Measurements from ENCODE around the gene SLC35E2B. TPM values are rescaled to one million over a fixed set of nuclear protein-coding genes. Genes with fewer than 3 reads are reported as not detected.
"Not testable (repeated sequence)": the region's sequence is repeated elsewhere in the genome, so short reads cannot be mapped to it uniquely, and the experiment has no call there.

Gene SLC35E2B
- total RNA-seq, 2 experiments from 2014 or later: 21.9 to 25.6 TPM

DNA sequence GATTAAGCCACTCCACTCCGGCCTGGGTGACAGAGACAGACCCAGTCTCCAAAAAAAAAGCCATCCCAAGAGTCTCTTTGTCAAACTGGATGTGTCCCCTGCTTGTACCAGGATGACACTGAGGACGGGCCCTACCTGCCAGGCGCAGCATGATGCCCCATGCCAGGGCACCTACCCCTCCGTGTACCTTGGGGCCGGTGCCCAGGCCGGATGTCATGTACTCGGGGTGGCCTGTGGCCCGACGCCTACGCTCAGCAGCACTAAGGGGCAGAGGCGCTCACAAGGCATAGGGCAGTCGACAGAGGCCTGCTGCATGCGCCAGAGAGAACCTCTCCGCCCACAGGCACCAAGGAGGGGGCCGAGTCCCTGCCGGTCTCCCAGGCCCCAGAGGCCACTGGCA, 53.2 kb downstream of the SLC35E2B start:
- not testable (repeated sequence) for H3K27ac Mint-ChIP-seq, H3K9me3 Mint-ChIP-seq

DNA sequence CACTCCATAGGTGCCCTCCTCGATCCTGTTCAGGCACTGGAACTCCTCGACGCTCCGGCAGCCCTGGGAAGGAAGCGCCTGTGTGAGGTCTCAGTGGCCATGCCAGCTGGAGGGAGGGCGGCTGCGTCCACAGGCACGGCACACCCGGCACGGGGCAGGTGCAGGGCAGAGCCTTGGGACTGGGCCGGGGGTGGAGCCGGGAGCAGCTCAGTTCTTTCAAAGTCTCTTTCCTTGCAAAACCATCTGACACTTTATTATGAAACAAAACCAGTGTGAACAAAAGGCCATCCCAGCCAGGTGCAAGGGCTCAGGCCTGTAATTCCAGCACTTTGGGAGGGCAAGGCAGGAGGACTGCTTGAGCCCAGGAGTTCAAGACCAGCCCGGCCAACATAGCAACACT, 54.1 kb downstream of the SLC35E2B start:
- H3K27me3 Mint-ChIP-seq (ENCODE audit: low read depth); H3K27ac Mint-ChIP-seq: not testable (repeated sequence)

More for the DNA sequence above, 53.2 kb downstream of the SLC35E2B start:
- intact Hi-C loops (cut with micrococcal nuclease); CTCF ChIA-PET; H3K36me3 Mint-ChIP-seq (ENCODE audit: low read depth); H3K4me3 Mint-ChIP-seq; H3K27me3 Mint-ChIP-seq (ENCODE audit: low read depth); DNase-seq; H3K4me1 Mint-ChIP-seq (ENCODE audit: low read depth): not testable (repeated sequence)

DNA sequence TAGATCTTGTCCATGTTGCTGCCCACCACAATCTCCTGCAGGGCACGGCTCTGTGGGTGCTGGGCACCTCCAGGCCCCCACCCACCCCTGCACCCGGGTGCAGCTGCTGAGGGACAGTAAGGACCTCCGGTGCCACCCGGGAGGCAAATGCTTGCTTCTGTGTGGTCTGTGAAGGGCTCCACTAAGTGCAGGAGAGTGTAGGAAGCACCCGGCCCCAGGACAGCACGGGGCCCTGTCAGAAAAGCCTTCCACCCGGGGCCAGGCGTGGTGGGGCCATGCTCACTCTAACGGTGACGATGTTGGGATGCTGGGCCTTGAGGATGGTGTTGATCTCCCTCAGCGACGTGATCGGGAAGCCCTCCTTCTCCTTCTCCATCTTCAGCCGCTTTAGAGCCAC, 55.1 kb downstream of the SLC35E2B start:
- H3K4me3 Mint-ChIP-seq; H3K36me3 Mint-ChIP-seq (ENCODE audit: low read depth); H3K27me3 Mint-ChIP-seq (ENCODE audit: low read depth); intact Hi-C loops (cut with micrococcal nuclease); H3K9me3 Mint-ChIP-seq; H3K27ac Mint-ChIP-seq; DNase-seq; H3K4me1 Mint-ChIP-seq (ENCODE audit: low read depth); CTCF ChIA-PET: not testable (repeated sequence)

More for the DNA sequence above, 54.1 kb downstream of the SLC35E2B start:
- CTCF ChIA-PET; H3K4me3 Mint-ChIP-seq; intact Hi-C loops (cut with micrococcal nuclease); H3K9me3 Mint-ChIP-seq; DNase-seq; H3K36me3 Mint-ChIP-seq (ENCODE audit: low read depth); H3K4me1 Mint-ChIP-seq (ENCODE audit: low read depth): not testable (repeated sequence)

DNA sequence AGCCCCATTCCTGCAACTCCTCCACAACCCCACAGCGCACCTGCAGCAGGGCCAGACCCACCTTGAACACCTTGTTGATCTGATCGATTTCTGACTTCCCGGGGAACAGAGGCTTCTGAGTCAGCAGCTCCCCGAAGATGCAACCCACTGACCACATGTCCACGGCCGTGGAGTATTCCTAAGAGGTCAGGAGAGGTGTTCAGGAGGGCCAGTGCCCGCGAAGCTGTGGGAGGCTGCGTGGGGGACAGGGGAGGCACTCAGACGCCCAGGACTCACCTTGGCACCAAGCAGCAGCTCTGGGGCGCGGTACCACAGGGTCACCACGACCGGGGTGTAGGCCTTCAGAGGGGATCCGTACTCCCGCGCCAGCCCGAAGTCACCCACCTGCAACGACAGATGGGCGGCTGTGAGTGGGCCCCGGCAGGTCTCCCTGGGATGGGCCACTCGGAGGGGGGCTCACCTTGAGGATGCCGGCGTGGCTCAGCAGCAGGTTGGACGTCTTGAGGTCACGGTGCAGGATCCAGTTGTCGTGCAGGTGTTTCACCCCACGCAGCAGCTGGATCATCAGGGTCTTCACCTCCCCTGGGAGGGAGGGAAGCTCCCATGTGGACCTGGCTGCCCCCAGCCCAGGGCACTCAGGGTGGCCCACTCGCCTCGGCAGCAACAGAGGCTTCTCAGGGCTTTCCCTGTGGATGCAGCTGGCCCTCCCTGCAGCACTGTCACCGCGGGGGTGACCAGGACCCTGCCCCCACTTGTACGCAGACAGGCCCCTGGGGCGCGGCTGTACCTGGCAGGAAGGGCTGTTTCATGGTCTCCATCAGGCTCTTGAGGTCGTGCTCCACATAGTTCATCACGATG, 55.7 kb downstream of the SLC35E2B start:
- intact Hi-C loops (cut with micrococcal nuclease); CTCF ChIA-PET; H3K4me3 Mint-ChIP-seq; H3K4me1 Mint-ChIP-seq (ENCODE audit: low read depth); H3K9me3 Mint-ChIP-seq; H3K27me3 Mint-ChIP-seq (ENCODE audit: low read depth); H3K36me3 Mint-ChIP-seq (ENCODE audit: low read depth); DNase-seq; H3K27ac Mint-ChIP-seq: not testable (repeated sequence)

DNA sequence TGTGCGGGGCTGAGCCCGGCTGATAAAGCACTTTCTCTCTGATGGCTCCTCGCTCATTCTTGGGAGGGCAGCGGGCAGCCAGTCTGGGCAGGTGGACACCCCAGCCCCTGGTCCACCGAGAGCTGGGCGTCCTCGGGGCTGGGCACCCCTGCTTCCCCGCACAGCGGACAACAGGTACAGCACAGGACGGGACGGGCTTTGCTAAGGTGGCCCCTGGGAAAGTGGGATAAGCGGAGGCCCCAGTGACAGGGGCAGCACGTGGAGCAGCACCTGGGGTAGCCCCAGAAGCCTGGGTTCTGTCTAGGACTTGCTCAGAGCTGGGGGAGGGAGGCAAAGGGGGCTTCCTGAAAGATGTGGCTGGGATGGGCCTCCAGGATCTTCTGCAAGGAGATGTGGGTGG, 58.0 kb downstream of the SLC35E2B start:
- H3K27me3 Mint-ChIP-seq (ENCODE audit: low read depth); intact Hi-C loops (cut with micrococcal nuclease); H3K4me1 Mint-ChIP-seq (ENCODE audit: low read depth); H3K4me3 Mint-ChIP-seq; DNase-seq; H3K36me3 Mint-ChIP-seq (ENCODE audit: low read depth); H3K27ac Mint-ChIP-seq; H3K9me3 Mint-ChIP-seq; CTCF ChIA-PET: not testable (repeated sequence)

DNA sequence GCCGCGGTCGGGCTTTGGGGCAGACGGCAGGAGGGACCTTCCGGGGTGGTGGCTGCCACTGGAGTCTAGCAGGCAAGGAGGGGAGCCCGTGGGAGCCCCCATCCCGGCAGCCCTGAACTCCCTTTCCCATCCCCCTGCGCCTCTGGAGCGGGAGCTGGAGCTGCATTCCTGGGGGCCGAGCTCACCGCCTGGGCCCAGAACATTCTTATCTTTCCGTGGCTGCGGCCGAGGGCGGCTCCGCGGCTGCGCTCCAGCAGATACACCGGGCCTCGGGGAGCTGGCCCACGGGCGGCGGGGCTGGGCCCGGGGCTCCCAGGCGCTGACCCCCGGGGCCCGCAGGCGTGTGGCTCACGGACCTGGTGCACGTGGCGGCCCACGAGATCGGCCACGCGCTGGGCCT, 59.2 kb downstream of the SLC35E2B start:
- H3K4me1 Mint-ChIP-seq (ENCODE audit: low read depth); intact Hi-C loops (cut with micrococcal nuclease); H3K9me3 Mint-ChIP-seq; CTCF ChIA-PET; H3K27me3 Mint-ChIP-seq (ENCODE audit: low read depth); H3K36me3 Mint-ChIP-seq (ENCODE audit: low read depth); H3K27ac Mint-ChIP-seq; H3K4me3 Mint-ChIP-seq; DNase-seq: not testable (repeated sequence)

DNA sequence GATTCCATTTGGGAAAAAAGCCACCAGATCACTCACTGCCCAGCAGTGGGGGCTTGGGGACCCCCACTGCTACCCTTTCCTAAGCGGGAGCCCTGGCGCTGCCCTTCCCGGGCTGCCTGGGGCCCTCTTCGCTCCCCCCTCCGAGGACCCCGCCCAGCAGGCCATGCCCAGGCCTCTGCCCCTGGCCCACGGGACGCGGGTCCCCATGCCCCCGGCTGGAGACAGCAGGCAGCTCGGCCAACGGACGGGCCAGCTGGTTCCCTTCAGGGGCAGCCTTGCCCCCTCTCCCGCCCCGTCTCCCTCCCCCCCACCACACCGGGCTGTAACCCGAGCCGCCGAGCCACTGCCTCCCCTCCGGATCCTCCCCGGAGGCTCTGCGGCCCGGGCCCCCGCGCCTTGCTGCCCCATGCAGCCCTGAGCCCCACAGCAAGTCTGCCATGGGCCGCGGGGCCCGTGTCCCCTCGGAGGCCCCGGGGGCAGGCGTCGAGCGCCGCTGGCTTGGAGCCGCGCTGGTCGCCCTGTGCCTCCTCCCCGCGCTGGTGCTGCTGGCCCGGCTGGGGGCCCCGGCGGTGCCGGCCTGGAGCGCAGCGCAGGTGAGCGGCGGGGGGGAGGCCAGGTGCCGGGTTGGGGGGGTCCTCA, 60.7 kb downstream of the SLC35E2B start, which contains the start of gene MMP23B:
Gene MMP23B, plus strand, starts transcription at position 392 of the 639 bp plus-strand sequence. Its CDS starts 46 bp downstream, at position 438.
- DNase-seq: no peak
- intact Hi-C loops (cut with micrococcal nuclease): no loop called here
- Mint-ChIP-seq H3K9me3 (no peaks in the 10 kb centered on the region), H3K27ac (no peak within 1 kb of the TSS), H3K4me3 (no peak within 1 kb of the TSS), H3K4me1 (ENCODE audit: low read depth) (peaks cover 4% of the 10 kb centered on the region), H3K27me3 (ENCODE audit: low read depth) (peaks cover 4% of the 10 kb centered on the region), H3K36me3 (ENCODE audit: low read depth) (peaks cover 2% of the 10 kb centered on the region)
- CTCF ChIA-PET: no interaction called here

DNA sequence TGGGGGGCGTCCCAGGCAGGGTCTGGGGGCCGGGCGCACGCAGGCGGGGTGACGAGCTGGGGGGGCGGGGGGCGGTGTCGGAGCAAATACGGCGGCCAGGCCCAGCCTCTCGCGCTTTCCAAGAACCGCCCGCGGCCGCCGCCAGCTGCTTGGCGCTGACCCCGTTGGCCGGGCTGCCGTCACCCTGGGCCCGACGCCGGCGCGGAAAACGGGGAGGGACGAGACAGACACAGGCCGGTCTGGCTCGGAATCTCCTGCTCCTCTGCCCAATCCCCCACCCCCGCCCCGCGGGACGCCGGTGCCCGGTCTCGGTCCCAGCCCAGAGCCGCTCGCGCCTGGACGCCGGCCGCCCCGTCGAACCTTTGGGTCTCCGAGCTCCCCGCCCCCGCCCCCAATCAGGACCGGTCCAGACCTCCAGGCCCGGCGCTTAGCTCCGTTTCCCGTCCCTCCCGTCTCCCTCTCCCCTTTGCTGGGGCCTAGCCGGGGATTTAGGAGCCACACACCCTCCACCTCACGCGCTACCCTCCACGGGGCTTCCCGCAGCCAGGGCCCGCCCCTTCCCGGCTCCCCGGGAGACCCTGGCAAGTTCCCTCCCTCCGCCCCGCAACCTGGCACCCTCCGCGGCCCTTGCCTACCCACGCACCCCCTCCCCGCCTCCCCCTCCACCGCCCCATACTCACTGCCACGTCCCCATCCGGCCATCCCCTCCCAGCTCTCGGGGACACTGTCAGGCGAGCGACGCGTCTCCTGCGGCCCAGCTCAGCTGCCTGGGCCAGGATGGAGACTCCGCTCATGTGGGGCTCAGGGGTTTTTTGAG, 61.4 kb downstream of the SLC35E2B start:
- H3K27me3 Mint-ChIP-seq (ENCODE audit: low read depth): peaks cover 4% of the 10 kb centered on the region
- peaks cover 4% of the 10 kb centered on the region for H3K4me1 Mint-ChIP-seq (ENCODE audit: low read depth)
- no peak overlapping the region for H3K27ac Mint-ChIP-seq
- no peak for DNase-seq
- H3K9me3 Mint-ChIP-seq: no peaks in the 10 kb centered on the region
- intact Hi-C loops (cut with micrococcal nuclease): no loop called here
- H3K36me3 Mint-ChIP-seq (ENCODE audit: low read depth): peaks cover 2% of the 10 kb centered on the region
- CTCF ChIA-PET: interaction anchor here (0.7 kb wide), 1 partner anchor 407 kb away, joined by 3 read pairs; no protein-coding TSS in a partner anchor
- H3K4me3 Mint-ChIP-seq: no peak overlapping the region

DNA sequence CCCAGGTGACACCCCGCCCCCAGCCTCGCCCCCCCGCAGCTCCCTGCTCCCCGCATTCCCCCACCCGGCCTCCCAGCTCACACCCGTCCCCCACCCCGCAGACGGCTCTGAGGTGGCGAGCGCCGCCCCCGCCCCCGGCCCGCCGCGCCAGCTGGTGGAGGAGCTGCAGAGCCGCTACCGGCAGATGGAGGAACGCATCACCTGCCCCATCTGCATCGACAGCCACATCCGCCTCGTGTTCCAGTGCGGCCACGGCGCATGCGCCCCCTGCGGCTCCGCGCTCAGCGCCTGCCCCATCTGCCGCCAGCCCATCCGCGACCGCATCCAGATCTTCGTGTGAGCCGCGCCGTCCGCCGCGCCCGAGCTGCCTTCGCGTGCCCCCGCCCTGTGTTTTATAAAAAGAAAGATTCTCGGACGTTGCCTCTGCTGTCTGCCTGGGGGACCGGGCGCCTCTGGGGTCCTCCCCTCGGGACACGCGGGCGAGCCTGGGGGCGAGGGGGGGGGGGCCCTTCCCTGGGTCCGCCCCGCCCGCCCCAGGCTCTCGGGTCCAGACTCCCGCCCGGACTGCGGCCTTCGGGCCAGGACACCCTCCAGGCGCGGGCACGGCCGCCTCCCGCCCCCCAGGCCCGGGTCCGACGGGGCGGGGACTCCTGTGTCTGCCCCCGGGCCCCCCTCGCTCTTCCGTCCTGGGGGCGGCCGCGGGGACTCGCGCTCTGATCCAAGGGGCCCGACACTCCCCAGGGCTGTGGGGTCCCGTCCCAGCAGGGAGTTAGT, 62.2 kb downstream of the SLC35E2B start:
- H3K4me3 Mint-ChIP-seq: peak overlapping the region; percentile 68
- peaks cover 2% of the 10 kb centered on the region for H3K36me3 Mint-ChIP-seq (ENCODE audit: low read depth)
- peak; percentile 92 for DNase-seq
- H3K9me3 Mint-ChIP-seq: no peaks in the 10 kb centered on the region
- intact Hi-C loops (cut with micrococcal nuclease): no loop called here
- H3K27ac Mint-ChIP-seq: peak overlapping the region; percentile 78
- H3K27me3 Mint-ChIP-seq (ENCODE audit: low read depth): peaks cover 4% of the 10 kb centered on the region
- peaks cover 4% of the 10 kb centered on the region for H3K4me1 Mint-ChIP-seq (ENCODE audit: low read depth)
- CTCF ChIA-PET: interaction anchor here (0.7 kb wide), 1 partner anchor 408 kb away, joined by 3 read pairs; no protein-coding TSS in a partner anchor

DNA sequence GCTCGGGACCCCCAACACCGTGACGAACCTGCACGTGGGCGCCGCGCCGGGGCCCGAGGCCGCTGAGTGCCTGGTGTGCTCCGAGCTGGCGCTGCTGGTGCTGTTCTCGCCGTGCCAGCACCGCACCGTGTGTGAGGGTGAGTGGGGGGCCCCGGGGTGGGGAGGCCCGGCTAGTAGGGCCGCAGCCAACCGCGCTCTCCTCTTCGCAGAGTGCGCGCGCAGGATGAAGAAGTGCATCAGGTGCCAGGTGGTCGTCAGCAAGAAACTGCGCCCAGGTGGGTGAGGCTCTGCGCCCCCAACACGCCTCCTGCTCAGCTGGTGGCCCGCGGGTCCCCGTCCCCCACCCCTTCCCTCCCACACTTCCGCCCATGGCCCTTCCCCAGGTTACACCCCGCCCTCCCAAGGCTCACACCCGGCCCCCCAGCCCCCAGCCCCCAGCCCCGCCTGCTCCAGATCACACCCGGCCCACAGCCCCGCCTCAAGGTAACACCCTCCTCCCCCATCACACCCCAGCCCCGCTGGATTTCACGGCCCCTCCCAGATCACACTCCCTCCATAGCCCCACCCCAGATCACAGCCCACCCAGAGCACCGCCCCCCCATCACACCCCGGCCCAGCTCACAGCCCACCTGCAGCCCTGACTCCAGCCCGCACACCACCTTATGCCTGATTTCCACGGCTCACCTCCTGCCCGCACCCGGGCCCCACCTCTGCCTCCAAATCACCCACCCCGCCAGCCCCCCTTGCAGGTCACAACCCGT, 63.0 kb downstream of the SLC35E2B start:
- H3K4me1 Mint-ChIP-seq (ENCODE audit: low read depth): peaks cover 4% of the 10 kb centered on the region
- intact Hi-C loops (cut with micrococcal nuclease): loop anchor here (2.0 kb wide), 1 partner anchor 15 kb away; the partner anchor contains the start of gene MIB2
- H3K9me3 Mint-ChIP-seq: no peaks in the 10 kb centered on the region
- H3K27ac Mint-ChIP-seq: no peak overlapping the region
- peak; percentile 41 for DNase-seq
- peaks cover 2% of the 10 kb centered on the region for H3K36me3 Mint-ChIP-seq (ENCODE audit: low read depth)
- peaks cover 4% of the 10 kb centered on the region for H3K27me3 Mint-ChIP-seq (ENCODE audit: low read depth)
- CTCF ChIA-PET: interaction anchor here (1.2 kb wide), 2 partner anchors 9 to 12 kb away, joined by 3 to 4 read pairs; no protein-coding TSS in a partner anchor
- H3K4me3 Mint-ChIP-seq: peak overlapping the region; percentile 42

DNA sequence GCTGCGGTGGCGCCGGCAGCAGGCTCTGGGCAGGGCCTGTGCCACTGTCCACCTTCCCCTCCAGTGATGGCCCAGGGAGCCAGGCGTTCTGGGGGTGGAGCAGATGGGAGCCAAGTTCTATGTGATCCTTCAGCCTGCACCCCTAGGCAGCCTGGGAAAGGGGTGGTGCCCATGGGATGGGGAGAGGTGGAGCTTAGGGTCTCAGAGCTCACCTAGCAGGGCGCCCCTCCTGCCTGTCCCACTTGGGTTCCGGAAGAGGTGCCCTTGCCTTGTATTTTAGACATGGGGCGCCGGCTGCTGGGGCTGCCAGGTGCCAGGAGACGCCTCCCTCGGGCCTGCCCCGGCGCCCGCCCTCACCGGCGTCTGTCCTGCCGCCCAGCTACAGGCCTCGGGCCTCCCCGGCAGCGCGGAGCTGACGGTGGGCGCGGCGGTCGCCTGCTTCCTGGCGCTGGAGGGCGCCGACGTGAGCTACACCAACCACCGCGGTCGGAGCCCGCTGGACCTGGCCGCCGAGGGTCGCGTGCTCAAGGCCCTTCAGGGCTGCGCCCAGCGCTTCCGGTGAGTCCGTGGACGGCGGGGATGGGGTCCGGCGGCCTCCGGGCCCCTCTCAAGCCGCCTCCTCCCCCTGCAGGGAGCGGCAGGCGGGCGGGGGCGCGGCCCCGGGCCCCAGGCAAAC, 63.7 kb downstream of the SLC35E2B start:
- intact Hi-C loops (cut with micrococcal nuclease): loop anchor here (2.0 kb wide), 1 partner anchor 14 kb away; the partner anchor contains the start of gene MIB2
- H3K9me3 Mint-ChIP-seq: no peaks in the 10 kb centered on the region
- H3K36me3 Mint-ChIP-seq (ENCODE audit: low read depth): peaks cover 2% of the 10 kb centered on the region
- peak; percentile 56 for DNase-seq
- peaks cover 4% of the 10 kb centered on the region for H3K4me1 Mint-ChIP-seq (ENCODE audit: low read depth)
- H3K27me3 Mint-ChIP-seq (ENCODE audit: low read depth): peaks cover 4% of the 10 kb centered on the region
- peak overlapping the region; percentile 12 for H3K4me3 Mint-ChIP-seq
- CTCF ChIA-PET: interaction anchor here (1.2 kb wide), 2 partner anchors 8 to 11 kb away, joined by 3 to 4 read pairs; no protein-coding TSS in a partner anchor
- no peak overlapping the region for H3K27ac Mint-ChIP-seq
